ENCODE data around the gene CTXN1.

The CTXN1 gene

GRCh38 chr19:7888826-7889217 is 37.1 kb downstream of the CTXN1 start:
- intact Hi-C loops (cut with DNase I) = no loop called here
- no peak for DNase-seq

GRCh38 chr19:7888145-7888825 is 37.6 kb downstream of the CTXN1 start, which contains the start of gene LRRC8E:
LRRC8E (plus strand) TSS chr19:7888510; CDS start chr19:7895604, 7,094 bp downstream.
- DNase-seq = no peak
- intact Hi-C loops (cut with DNase I) = no loop called here

DNA sequence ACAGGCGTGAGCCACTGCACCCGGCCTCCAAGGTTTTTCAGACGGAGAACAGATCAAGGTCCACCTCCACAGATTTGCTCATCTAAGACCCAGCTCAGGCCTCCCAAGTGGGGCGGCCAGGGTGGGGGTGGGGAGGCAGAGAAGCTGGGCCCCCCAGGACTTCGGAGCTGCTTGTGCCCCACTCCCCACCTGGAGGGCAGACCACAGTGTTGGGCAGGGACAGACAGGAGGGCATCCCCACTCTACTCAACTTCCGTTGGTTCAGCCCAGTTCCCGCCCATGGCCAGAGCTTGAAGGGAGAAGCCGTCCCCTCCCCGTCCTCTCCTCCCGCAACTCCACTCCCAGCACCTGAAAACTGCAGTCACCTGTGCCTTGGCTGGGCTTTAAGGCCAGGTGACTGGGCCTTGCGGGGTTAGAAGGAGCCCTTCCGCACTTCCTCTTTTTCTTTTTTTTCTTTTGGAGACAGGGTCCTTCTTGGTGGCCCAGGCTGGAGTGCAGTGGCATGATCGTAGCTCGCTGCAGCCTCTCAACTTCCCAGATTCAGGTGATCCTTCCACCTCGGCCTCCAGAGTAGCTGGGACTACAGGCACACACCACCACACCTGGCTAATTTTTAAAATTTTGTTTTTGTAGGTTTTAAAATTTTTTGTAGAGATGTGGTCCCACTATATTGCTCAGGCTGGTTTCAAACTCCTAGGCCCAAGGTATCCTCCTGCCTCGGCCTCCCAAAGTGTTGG is 38.4 kb downstream of the CTXN1 start:
- DNase-seq = no peak
- intact Hi-C loops (cut with DNase I) = no loop called here

GRCh38 chr19:7885818-7886217 is 40.1 kb downstream of the CTXN1 start:
- intact Hi-C loops (cut with DNase I) = no loop called here
- no peak for DNase-seq

GRCh38 chr19:7883796-7884570 is 42.0 kb downstream of the CTXN1 start:
- DNase-seq = no peak
- intact Hi-C loops (cut with DNase I) = no loop called here

DNA sequence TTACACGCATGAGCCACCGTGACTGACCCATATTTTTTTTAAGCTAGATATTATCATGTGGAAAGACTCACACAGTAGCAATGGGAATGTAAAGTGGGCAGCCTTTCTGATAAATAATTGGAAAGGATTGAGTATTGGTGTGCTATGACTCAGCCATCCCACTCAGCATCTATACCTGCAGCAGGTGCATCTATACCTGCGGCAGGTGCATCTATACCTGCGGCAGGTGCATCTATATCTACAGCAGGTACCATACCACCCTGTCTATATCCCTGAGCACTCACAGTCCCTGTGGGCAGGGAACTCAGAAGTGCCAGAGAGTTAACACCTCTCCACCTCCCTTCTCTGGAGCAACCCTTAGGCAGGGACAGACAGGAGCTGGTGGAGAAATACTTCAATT is 42.8 kb downstream of the CTXN1 start:
- DNase-seq = no peak
- intact Hi-C loops (cut with DNase I) = no loop called here

- intact Hi-C loops (cut with DNase I) = no loop called here
- DNase-seq = no peak
Observed at GRCh38 chr19:7881910-7882309, 44.0 kb downstream of the CTXN1 start.

DNA sequence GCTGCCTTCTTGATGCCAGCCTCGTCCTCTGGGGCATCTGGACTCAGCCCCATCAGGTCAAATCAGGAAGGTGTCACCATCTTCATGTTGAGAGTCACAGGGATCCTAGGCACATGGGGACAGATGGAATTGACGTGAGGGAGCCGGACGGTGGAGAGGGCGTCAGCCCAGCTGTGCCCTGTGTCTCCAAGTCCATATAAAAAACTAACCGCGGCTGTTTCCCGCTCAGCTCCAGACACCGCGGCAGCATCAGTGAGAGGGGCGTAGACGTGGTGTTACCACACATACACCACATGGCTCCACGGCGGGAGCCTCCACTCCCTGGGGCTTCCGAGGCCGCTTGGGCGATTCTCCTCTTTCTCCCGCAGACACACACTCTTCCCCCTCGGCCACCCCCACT is 46.1 kb downstream of the CTXN1 start:
- DNase-seq = no peak
- intact Hi-C loops (cut with DNase I) = no loop called here

- intact Hi-C loops (cut with DNase I) = no loop called here
- no peak for DNase-seq
Observed at GRCh38 chr19:7879111-7879807, 46.7 kb downstream of the CTXN1 start.

GRCh38 chr19:7877249-7877836 is 48.6 kb downstream of the CTXN1 start:
- no peak for DNase-seq
- intact Hi-C loops (cut with DNase I) = no loop called here

DNA sequence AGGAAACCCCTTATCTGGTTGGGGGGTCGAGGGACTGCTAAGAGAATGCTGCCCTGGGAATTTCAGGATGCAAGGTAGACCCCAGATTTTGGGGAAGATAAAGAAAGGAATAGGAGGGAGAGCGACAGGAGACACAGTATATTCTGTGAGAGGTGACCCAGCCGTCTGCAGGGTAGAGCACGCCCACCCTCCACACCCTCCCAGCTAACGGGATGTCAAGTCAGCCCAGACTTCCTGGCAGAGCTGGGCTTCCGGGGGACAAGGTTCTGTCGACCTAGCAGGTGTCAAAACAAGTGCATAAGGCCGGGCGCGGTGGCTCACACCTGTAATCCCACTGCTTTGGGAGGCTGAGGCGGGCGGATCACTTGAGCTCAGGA is 51.0 kb downstream of the CTXN1 start:
- intact Hi-C loops (cut with DNase I) = no loop called here
- peak in 1 of 42 donors; percentile 30 for DNase-seq

Measured in head of caudate nucleus (tissue), 42 donors.